Activated naive CD4-positive, alpha-beta T cell treated with anti-CD3 and anti-CD28 coated beads, Interleukin-2, amount 50 U/mL, for 24 hours (primary cell): ENCODE results near the gene CS.

ENCODE experiments used
- H3K27ac Mint-ChIP-seq: one replicate; pipeline ENCODE4 v1.8.0; 2021; ENCODE audit warnings: mild to moderate bottlenecking, mixed read lengths
- H3K27me3 Mint-ChIP-seq: one replicate; pipeline ENCODE4 v1.8.0; 2021; ENCODE audit warnings: mixed read lengths
- H3K36me3 Mint-ChIP-seq: one replicate; pipeline ENCODE4 v1.8.0; 2021; ENCODE audit warnings: mixed read lengths
- H3K4me1 Mint-ChIP-seq: one replicate; pipeline ENCODE4 v1.8.0; 2021; ENCODE audit warnings: mixed read lengths
- H3K4me3 Mint-ChIP-seq: one replicate; pipeline ENCODE4 v1.8.0; 2021; ENCODE audit warnings: mild to moderate bottlenecking, mixed read lengths
- H3K9me3 Mint-ChIP-seq: one replicate; pipeline ENCODE4 v1.8.0; 2021; ENCODE audit warnings: mixed read lengths

The CS gene

DNA sequence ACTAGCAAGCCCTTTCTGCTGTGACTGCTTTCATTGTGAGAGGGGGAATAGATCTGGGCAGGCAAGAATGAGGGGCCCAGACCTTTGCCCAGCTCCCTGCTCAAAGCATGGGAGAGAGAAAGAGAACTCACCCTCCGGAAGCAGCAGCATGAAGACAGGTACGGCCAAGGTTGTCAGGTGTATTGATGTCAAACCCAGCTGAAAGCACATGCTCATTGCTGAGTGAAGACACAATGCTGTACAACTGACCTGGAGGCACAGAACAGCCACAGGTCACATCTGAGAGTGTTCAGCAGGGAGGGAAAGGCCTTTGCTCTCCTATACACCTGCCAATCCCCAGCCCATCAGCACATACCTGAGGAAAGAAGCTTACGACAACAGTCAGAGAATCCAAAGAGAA, 47.5 kb downstream of the CS start:
- Mint-ChIP-seq H3K36me3 (peaks cover 7% of the 10 kb centered on the region), H3K27me3 (no peaks in the 10 kb centered on the region), H3K4me3 (no peak overlapping the region), H3K9me3 (no peaks in the 10 kb centered on the region), H3K4me1 (peaks cover 16% of the 10 kb centered on the region), H3K27ac (no peak overlapping the region)

DNA sequence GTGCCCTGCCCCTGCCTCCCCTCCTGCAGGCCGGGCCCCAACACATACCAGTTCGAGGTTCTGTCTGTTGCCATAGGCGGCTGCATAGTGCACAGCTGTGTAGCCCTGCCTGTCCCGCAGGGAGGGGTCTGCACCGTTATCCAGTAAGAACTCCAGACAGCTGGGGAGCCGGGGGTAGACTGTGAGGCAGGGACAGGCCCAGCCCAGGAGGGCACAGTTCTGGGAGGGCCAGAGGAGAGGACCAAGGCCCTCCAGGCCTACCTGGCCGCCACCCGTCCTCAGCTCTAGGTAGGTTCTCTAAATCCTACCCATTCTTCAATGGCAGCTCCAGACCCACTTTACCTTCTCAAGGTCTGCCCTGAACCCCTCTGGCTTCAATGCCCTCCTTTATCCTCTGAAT, 51.4 kb downstream of the CS start:
- no peaks in the 10 kb centered on the region for H3K4me1 Mint-ChIP-seq
- H3K27ac Mint-ChIP-seq: no peak overlapping the region
- no peaks in the 10 kb centered on the region for H3K27me3 Mint-ChIP-seq
- H3K4me3 Mint-ChIP-seq: no peak overlapping the region
- no peaks in the 10 kb centered on the region for H3K9me3 Mint-ChIP-seq
- peaks cover 4% of the 10 kb centered on the region for H3K36me3 Mint-ChIP-seq

DNA sequence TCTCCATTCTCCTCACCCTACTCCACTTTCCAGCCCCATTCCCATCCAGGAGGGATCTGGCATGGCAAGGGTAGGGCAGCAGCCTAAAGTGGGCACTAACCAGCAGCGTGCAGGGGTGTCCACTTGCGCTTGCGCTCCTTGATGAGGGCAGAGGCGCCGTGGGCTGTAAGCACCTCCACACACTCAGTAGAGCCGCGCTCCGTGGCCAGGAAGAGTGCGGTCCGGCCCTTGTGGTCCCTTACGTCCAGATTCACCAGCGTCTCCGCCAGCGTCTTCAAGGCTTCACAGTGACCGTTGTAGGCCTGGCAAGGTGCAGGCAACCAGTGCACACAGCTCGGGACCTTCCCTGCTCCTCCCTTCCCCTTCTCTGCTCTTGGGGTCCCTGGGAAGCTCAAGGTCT, 52.2 kb downstream of the CS start:
- no peaks in the 10 kb centered on the region for H3K4me1 Mint-ChIP-seq
- no peak overlapping the region for H3K27ac Mint-ChIP-seq
- peaks cover 4% of the 10 kb centered on the region for H3K36me3 Mint-ChIP-seq
- H3K4me3 Mint-ChIP-seq: no peak overlapping the region
- no peaks in the 10 kb centered on the region for H3K27me3 Mint-ChIP-seq
- H3K9me3 Mint-ChIP-seq: no peaks in the 10 kb centered on the region

DNA sequence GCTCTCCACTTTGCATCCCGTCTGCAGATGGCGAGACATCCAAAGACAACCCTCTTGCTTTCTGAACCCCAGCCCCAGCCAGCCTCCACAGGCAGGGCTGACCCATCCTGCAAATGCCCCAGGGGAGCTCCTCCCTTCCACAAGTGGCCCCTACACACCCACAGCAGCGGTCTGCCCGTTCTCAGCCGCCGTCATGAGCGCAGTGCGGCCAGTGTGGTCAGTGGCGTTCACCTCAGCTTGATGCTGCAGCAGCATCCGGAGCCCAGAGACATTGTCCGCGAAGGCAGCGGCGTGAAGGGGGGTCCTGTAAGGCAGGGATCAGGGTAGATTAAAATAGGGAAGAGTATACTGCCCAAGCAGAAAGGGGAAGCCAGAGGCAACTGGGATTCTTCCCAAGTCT, 55.6 kb downstream of the CS start:
- Mint-ChIP-seq H3K27ac (no peak overlapping the region), H3K4me3 (no peak overlapping the region), H3K9me3 (no peaks in the 10 kb centered on the region), H3K27me3 (no peaks in the 10 kb centered on the region), H3K36me3 (no peaks in the 10 kb centered on the region), H3K4me1 (no peaks in the 10 kb centered on the region)

DNA sequence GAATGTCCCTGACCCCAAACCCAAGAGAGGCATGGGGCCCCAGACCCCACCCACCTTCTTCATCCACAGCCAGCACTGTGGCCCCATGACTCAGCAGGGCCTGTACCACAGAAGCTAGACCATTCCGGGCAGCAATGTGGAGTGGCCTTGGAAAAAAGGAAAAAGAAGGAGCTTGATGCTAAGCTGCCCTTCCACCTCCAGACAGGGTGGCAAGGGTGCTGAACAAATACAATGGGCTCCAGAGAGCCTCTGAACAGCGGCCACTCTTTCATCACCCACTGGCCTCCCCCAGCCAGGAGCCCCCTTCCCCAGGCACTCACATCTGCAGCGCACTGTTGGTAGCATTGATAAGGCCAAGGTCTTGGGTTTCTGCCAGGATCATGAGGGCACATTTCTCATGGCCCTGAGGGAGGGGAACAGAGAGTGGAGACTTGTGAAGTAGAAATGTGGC, 56.4 kb downstream of the CS start:
- no peaks in the 10 kb centered on the region for H3K27me3 Mint-ChIP-seq
- no peak overlapping the region for H3K4me3 Mint-ChIP-seq
- H3K36me3 Mint-ChIP-seq: no peaks in the 10 kb centered on the region
- no peaks in the 10 kb centered on the region for H3K9me3 Mint-ChIP-seq
- H3K4me1 Mint-ChIP-seq: no peaks in the 10 kb centered on the region
- no peak overlapping the region for H3K27ac Mint-ChIP-seq

DNA sequence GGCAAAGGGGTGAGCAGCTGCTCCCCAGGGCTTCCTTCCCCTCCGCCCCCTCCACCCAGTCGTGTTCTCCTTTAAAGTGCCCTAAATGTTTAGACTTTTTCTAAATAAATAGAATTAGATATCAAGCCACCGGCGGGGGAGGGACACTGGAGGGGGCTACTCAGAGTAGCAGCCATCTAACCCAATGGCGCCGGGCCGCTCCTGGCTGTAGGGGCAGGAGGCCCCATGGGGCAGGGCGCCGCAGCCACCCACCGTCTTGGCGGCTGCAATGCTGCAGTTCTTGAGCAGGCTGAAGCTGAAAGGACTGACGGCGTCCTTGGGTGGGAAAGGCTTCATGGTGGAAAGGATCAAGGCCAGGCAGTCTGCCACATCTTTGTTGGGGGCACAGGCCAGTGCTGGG, 57.1 kb downstream of the CS start:
- Mint-ChIP-seq H3K9me3 (no peaks in the 10 kb centered on the region), H3K36me3 (no peaks in the 10 kb centered on the region), H3K27ac (no peak overlapping the region), H3K4me3 (no peak overlapping the region), H3K27me3 (no peaks in the 10 kb centered on the region), H3K4me1 (no peaks in the 10 kb centered on the region)

DNA sequence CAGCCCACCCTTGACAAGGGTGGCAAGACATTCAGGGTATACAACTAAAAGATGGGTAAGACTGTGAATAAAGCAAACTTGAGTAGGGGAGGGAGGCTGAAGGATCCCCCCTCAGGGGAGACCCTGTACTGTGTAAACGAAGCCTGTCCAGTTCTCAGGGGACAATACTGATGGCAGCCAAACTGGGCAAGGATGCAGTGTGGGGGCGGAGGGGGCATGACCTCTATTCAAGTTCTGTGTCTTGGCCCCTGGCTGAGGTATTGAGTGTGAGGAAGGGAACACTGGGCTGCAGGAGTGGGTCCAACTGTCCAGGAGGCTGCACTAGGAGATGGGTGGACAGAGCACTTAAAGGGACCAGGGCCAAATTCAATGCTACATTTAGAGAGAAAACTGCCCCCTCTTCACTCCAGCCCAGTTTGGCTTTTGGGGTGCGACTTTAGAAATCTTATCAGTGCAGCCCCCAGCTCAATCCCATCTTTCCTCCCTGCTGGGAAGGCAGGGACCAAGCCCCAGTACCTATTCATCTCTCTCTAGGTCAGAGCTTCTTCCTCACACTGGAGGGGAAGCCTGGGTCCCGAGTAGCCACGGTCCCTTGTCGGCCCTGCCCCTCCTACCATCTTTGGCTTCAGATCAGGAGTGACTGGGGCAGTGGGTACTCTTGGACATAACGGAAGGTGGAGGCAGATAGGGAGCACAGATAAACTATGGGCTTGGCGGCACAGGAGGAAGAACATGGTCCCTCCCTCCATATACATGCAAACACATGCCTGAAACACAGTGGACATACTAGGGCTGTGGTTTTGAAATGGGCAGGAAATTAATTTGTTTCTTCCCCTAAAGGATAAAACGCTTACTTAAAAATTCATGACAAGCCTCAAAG, 58.5 kb downstream of the CS start:
- Mint-ChIP-seq H3K4me3 (no peak overlapping the region), H3K27me3 (no peaks in the 10 kb centered on the region), H3K9me3 (no peaks in the 10 kb centered on the region), H3K36me3 (no peaks in the 10 kb centered on the region), H3K27ac (no peak overlapping the region), H3K4me1 (no peaks in the 10 kb centered on the region)

DNA sequence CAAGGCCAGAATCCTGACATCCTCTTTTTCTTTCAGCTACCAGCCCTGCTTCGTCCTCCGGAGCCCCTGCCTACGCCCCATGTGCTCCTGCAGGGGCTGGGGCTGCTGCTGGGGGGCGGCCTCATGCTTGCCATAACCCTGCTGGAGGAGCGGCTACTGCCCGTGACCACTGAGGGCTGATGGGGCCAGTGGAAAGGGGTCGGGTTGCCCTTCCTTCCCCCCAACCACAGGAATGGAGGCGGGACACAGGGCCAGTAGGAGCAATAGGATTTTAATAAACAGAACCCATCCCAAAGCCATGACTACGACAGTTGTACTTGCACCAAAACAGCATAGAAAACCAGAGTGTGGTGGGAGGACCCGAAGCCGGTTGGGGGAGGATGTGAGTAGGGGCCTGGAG, 62.6 kb downstream of the CS start:
- Mint-ChIP-seq H3K27me3 (no peaks in the 10 kb centered on the region), H3K27ac (no peak overlapping the region), H3K9me3 (no peaks in the 10 kb centered on the region), H3K36me3 (no peaks in the 10 kb centered on the region), H3K4me3 (no peak overlapping the region), H3K4me1 (no peaks in the 10 kb centered on the region)

DNA sequence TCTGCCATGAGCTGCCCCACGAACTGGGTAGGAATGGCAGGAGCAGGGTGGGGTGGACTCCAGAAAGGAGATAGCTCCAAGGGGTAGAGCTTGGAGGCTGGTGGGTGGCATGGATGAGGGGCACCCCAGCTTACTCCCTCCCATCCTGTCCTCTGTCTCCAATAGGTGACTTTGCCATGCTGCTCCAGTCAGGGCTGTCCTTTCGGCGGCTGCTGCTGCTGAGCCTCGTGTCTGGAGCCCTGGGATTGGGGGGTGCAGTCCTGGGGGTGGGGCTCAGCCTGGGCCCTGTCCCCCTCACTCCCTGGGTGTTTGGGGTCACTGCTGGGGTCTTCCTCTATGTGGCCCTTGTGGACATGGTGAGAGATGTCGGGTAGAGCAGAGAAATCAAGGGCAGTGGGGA, 63.1 kb downstream of the CS start:
- no peaks in the 10 kb centered on the region for H3K9me3 Mint-ChIP-seq
- H3K27me3 Mint-ChIP-seq: no peaks in the 10 kb centered on the region
- no peaks in the 10 kb centered on the region for H3K36me3 Mint-ChIP-seq
- no peaks in the 10 kb centered on the region for H3K4me1 Mint-ChIP-seq
- H3K4me3 Mint-ChIP-seq: no peak overlapping the region
- no peak overlapping the region for H3K27ac Mint-ChIP-seq

DNA sequence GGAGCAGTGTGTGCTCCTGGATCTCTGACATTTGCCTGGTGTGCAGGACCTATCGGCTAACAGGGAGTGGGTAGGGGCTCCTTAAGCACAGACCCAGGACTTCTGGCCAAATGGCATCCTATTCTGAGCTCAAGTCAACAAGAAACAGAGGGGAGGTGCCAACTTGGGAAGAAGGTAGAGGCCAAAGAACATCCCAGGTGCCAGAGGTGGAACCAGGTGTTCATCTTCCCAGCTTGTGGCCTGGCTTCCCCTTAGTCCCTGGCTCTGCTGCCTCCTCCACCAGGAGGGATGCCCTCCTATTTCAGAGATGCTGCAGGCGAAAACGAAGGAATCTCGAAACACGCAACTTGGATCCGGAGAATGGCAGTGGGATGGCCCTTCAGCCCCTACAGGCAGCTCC, 64.0 kb downstream of the CS start:
- H3K4me1 Mint-ChIP-seq: no peaks in the 10 kb centered on the region
- no peaks in the 10 kb centered on the region for H3K27me3 Mint-ChIP-seq
- no peaks in the 10 kb centered on the region for H3K36me3 Mint-ChIP-seq
- no peak overlapping the region for H3K4me3 Mint-ChIP-seq
- no peak overlapping the region for H3K27ac Mint-ChIP-seq
- H3K9me3 Mint-ChIP-seq: no peaks in the 10 kb centered on the region

DNA sequence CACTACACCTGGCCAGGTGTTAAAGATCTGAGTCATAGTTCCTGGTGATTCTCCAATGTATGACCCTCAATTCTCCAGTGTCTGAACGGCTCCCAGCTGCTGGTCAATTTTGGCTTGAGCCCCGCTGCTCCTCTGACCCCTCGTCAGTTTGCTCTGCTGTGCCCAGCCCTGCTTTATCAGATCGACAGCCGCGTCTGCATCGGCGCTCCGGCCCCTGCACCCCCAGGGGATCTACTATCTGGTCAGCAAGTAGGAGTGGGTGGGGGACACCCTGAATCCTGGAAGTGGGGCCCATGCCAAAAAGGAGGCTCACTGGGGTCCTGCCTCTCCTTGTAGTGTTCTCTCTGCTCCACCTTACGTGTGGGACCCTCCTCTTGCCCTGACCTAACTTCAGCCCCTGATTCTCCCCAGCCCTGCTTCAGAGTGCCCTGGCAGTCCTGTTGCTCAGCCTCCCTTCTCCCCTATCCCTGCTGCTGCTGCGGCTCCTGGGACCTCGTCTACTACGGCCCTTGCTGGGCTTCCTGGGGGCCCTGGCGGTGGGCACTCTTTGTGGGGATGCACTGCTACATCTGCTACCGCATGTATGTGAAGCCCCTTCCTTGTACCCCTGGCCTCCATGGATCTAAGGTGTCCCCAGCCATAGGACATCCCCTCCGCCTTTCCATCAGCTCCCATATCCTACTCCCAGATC, 65.2 kb downstream of the CS start:
- H3K4me3 Mint-ChIP-seq: no peak overlapping the region
- H3K4me1 Mint-ChIP-seq: no peaks in the 10 kb centered on the region
- H3K27ac Mint-ChIP-seq: no peak overlapping the region
- no peaks in the 10 kb centered on the region for H3K9me3 Mint-ChIP-seq
- no peaks in the 10 kb centered on the region for H3K36me3 Mint-ChIP-seq
- no peaks in the 10 kb centered on the region for H3K27me3 Mint-ChIP-seq

DNA sequence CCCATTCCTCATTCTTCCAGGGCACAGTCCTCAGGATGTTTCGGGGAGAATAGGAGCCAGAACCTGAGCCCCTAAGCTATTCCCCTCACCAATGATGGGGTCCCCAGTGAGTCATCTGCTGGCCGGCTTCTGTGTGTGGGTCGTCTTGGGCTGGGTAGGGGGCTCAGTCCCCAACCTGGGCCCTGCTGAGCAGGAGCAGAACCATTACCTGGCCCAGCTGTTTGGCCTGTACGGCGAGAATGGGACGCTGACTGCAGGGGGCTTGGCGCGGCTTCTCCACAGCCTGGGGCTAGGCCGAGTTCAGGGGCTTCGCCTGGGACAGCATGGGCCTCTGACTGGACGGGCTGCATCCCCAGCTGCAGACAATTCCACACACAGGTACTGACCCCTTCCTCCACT, 68.9 kb downstream of the CS start:
- H3K27me3 Mint-ChIP-seq: no peaks in the 10 kb centered on the region
- H3K4me1 Mint-ChIP-seq: no peaks in the 10 kb centered on the region
- no peak overlapping the region for H3K4me3 Mint-ChIP-seq
- H3K36me3 Mint-ChIP-seq: peaks cover 2% of the 10 kb centered on the region
- H3K9me3 Mint-ChIP-seq: no peaks in the 10 kb centered on the region
- no peak overlapping the region for H3K27ac Mint-ChIP-seq

DNA sequence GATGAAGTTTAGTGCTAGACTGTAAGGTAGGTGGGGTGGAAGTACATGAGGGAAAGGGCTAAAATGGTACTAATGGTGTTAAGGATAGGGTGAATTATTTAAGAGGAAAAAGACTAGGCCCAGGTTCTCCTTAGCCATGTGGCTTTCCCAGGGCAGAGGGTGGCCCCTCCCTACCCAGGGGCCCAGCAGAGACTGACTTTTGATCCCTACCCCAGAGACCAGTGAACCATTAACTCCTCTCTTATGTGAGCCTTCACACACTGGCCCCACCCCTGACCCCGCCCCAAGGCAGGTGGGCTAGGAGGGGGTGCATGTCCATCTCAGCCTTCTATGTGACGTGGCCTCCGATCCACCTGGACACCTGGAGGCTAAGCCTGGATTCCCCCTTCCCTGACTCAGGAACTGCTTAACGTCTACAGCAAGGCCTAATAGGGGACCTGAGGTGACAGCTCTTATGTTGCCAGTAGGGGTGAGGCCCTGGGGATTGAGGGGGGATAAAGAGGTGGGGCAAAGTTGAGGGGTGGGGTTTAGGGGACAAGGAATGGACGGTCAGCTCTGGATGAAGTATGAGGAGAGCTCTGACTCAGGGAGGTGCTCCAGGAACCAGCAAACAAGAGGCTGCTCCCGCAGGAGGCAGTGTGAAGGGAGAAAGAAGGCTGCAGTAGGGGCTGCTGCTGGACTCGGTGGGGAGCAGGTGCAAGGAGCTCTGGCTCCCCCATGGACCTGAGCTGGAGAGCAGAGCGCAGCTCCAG, 69.5 kb downstream of the CS start:
- Mint-ChIP-seq H3K4me1 (no peaks in the 10 kb centered on the region), H3K36me3 (peaks cover 2% of the 10 kb centered on the region), H3K27ac (no peak overlapping the region), H3K27me3 (no peaks in the 10 kb centered on the region), H3K9me3 (no peaks in the 10 kb centered on the region), H3K4me3 (no peak overlapping the region)

DNA sequence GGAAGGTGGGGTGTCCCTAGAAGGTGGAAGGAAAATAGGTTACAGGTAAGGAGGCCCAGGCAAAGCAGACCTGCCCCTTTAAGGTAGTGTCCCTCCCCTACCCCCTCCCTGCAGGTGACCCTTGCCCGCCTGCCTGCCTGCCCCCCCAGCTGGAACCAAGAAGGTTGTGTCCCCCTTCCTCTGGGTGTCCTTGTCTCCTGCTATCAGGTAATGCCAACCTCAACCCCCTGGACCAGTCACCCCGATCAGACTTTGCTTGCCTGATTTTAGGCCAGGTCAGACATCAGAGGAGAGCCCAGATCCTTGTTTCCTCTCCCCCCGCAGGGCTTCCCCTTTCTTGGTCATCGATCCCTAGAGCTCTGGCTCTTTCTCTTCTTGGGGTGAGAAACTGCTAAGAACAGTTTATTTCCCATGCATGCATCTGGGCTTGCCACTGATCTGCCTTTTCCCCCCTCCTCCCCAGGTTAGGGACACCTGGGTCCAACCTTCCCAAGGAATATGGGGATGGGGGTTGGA, 70.2 kb downstream of the CS start, which contains the start of gene SLC39A5:
Gene SLC39A5 (plus strand): TSS at position 136 of the 516 bp plus-strand sequence. CDS start 1,224 bp downstream, outside the sequence.
- Mint-ChIP-seq H3K9me3 (no peaks in the 10 kb centered on the region), H3K27me3 (no peaks in the 10 kb centered on the region), H3K4me1 (peaks cover 6% of the 10 kb centered on the region), H3K4me3 (no peak within 1 kb of the TSS), H3K27ac (no peak within 1 kb of the TSS), H3K36me3 (peaks cover 2% of the 10 kb centered on the region)

DNA sequence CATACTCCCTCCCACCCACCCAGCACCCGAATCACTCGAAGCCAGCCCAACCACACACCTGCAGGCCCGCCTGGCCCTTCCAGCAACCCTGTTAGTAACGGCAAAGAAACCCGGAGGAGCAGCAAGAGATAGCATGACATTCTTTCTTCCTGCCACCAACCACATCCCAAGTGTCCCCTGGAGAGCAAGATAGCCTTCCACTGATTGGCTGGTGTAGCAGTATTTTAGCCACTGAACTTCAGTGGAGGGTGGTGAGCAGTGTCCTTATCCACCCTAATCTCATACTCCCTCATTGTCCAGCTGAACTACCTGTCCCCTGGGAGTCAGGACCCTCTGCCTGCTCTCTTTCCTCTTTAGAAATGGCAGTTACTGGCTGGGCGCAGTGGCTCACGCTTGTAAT, 71.0 kb downstream of the CS start:
- H3K27ac Mint-ChIP-seq: no peak overlapping the region
- peaks cover 11% of the 10 kb centered on the region for H3K4me1 Mint-ChIP-seq
- H3K4me3 Mint-ChIP-seq: no peak overlapping the region
- H3K9me3 Mint-ChIP-seq: no peaks in the 10 kb centered on the region
- H3K27me3 Mint-ChIP-seq: no peaks in the 10 kb centered on the region
- H3K36me3 Mint-ChIP-seq: peaks cover 2% of the 10 kb centered on the region

DNA sequence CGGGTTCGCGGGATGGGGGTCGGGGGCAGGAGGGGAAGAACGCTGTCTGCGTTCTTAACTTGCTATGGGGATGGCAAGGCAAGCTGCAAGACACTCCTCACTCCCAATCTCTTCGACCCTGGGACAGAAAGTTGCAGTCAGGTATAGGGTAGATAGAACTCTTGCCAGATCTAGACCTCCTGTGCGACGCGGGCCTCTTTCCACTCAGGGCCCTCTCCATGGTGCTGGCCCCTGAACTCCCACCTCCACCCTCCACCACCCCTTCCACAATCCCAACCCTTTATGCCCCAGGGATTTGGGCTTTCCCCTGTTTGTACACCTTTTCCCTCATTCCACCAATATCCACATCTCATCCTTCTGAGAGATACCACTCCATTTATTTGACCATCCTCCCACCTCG, 75.2 kb downstream of the CS start:
- peak overlapping the region; percentile 85 for H3K27ac Mint-ChIP-seq
- peaks cover 42% of the 10 kb centered on the region for H3K4me1 Mint-ChIP-seq
- peak overlapping the region; percentile 97 for H3K4me3 Mint-ChIP-seq
- H3K27me3 Mint-ChIP-seq: no peaks in the 10 kb centered on the region
- H3K36me3 Mint-ChIP-seq: peaks cover 2% of the 10 kb centered on the region
- no peaks in the 10 kb centered on the region for H3K9me3 Mint-ChIP-seq
